Stomach (tissue), 9 donors: Measurements from ENCODE around the gene HNRNPR. TPM values are rescaled to one million over a fixed set of nuclear protein-coding genes. Genes with fewer than 3 reads are reported as not detected.

Source experiments
- DNase-seq, 2 donors: peaks; one replicate each; pipeline versions ENCODE4 v3.0.0 to v3.0.0-alpha.2; 2013 to 2019
- H3K27ac ChIP-seq, 5 donors: fragments of 200-600 bp in 4 of 5; sonication (generic) in 4 of 5; one replicate each; pipeline ENCODE4 v1.5.1; 2013 to 2019; ENCODE audit warnings: mild to moderate bottlenecking in 1 of 5, moderate library complexity in 1 of 5
- H3K27me3 ChIP-seq, 3 donors: fragments of 200-600 bp; sonication (generic); one replicate each; pipeline ENCODE4 v1.5.1; 2017 to 2019; ENCODE audit warnings: mixed run types in 1 of 3
- H3K36me3 ChIP-seq, 4 donors: fragments of 200-600 bp; sonication (generic); 1 replicate in 3 of 4; 2 replicates in 1 of 4; pipeline ENCODE4 v1.5.1; 2016 to 2019
- H3K4me1 ChIP-seq, 4 donors: fragments of 200-600 bp; sonication (generic); one replicate each; pipeline ENCODE4 v1.5.1; 2016 to 2019
- H3K4me3 ChIP-seq, 4 donors: fragments of 200-600 bp; sonication (generic) in 3 of 4; one replicate each; pipeline ENCODE4 v1.5.1; 2016 to 2019; ENCODE audit warnings: mild to moderate bottlenecking in 1 of 4
- H3K9me3 ChIP-seq, 4 donors: fragments of 200-600 bp; sonication (generic); one replicate each; pipeline ENCODE4 v1.5.1; 2016 to 2019
- CTCF ChIP-seq, 7 experiments: fragments of 450-650 bp in 4 of 7; fragments of 200-600 bp in 3 of 7; sonication (generic) in 3 of 7; IDR thresholded peaks; one replicate each; pipeline ENCODE4 v1.5.1; 2016 to 2019; ENCODE audit warnings: antibody characterized with exemption in 7 of 7, control low read depth in 2 of 7, mild to moderate bottlenecking in 1 of 7
- EP300 ChIP-seq: sonication (generic); formaldehyde crosslinking; IDR thresholded peaks from one replicate; pipeline ENCODE4 v1.6.1; 2017; ENCODE audit warnings: antibody characterized with exemption
- POLR2A ChIP-seq, 4 donors: fragments of 450-650 bp; IDR thresholded peaks; one replicate each; pipeline ENCODE4 v1.6.1; 2016; ENCODE audit warnings: antibody characterized with exemption in 4 of 4, control low read depth in 2 of 4, mild to moderate bottlenecking in 1 of 4, moderate library complexity in 1 of 4
- POLR2AphosphoS5 ChIP-seq, 3 donors: sonication (generic); formaldehyde crosslinking; IDR thresholded peaks; one replicate each; pipeline ENCODE4 v1.6.1; 2016; ENCODE audit warnings: antibody characterized with exemption in 3 of 3
- WGBS, 5 donors: extraction: QIAGEN DNeasy Blood & Tissue Kit in 3 of 5; methylation state at CpG; one replicate each; pipeline versions ENCODE4 v1.1.5 to v1.1.7; 2013 to 2018; 5-methylcytosine and 5-hydroxymethylcytosine counted together
- intact Hi-C: fragments of 100-400 bp; cut with DNase I; formaldehyde crosslinking; loops from one replicate; pipeline ENCODE4 v1.15.1; 2023; ENCODE audit warnings: low total_unique reads
- polyA plus RNA-seq, 3 donors: library from polyadenylated mRNA; stranded (reverse); fragments of 200-250 nt; gene quantifications; one replicate each; pipeline ENCODE4 v1.2.3, GENCODE V29; 2013
- total RNA-seq, 5 donors: library from RNA; depleted of rRNA; stranded (reverse); fragments of >200 nt; gene quantifications; one replicate each; pipeline versions ENCODE4 v1.1.0 to v1.2.3, GENCODE V29; 2014 to 2016
- donor health status: healthy with polysubstance abuse.
- donor health status: Bipolar disorder and iron deficiency.
- donor health status: healthy.

HNRNPR gene
- total and polyA plus RNA-seq, 8 donors = 27.8 to 182 (median 49.6) TPM

GRCh38 chr1:23370330-23370708, 26.2 kb upstream of the HNRNPR start:
- 30 to 57% (median 43%) methylated on average over 5 of the region's 5 CpGs for WGBS, 5 donors
- Histone ChIP-seq H3K27ac (peak overlapping the region; percentile 57 to 98 (median 97)), H3K4me3 (peak overlapping the region; percentile 66 to 77 (median 70)), H3K27me3 (no peaks in the 10 kb centered on the region), H3K36me3 (peaks cover 0 to 18% (median 13%) of the 10 kb centered on the region in 4 donors), H3K4me1 (peaks cover 38 to 52% (median 47%) of the 10 kb centered on the region in 4 donors), H3K9me3 (peaks cover 0 to 3% (median 0%) of the 10 kb centered on the region in 4 donors)
- TF ChIP-seq EP300 = no peak
- peak in 1 of 2 donors; percentile 40 for DNase-seq
- intact Hi-C loops = no loop called here

- Histone ChIP-seq H3K4me3 (peak within 1 kb of the TSS; percentile 66 to 77 (median 70)), H3K4me1 (peaks cover 38 to 52% (median 47%) of the 10 kb centered on the region in 4 donors), H3K36me3 (peaks cover 0 to 27% (median 21%) of the 10 kb centered on the region in 4 donors), H3K9me3 (peaks cover 0 to 11% (median 4%) of the 10 kb centered on the region in 4 donors), H3K27ac (peak within 1 kb of the TSS; percentile 95 to 98 (median 98)), H3K27me3 (no peaks in the 10 kb centered on the region)
- intact Hi-C loops = no loop called here
- peak; percentile 77 to 95 for DNase-seq
- WGBS, 5 donors = 1 to 2% (median 1%) methylated on average over 25 to 29 of the region's 29 CpGs
- TF ChIP-seq POLR2AphosphoS5 (IDR thresholded peaks at IDR 0.05) (peak in 2 of 3 donors; percentile 25 to 46), EP300 (no peak), POLR2A (IDR thresholded peaks at IDR 0.05) (no peak), CTCF (IDR thresholded peaks at IDR 0.05) (no peak)
These were observed 25.4 kb upstream of the HNRNPR start, which contains the start of gene ZNF436 for GRCh38 chr1:23369335-23370013. Gene ZNF436 (minus strand): TSS chr1:23369836. CDS start chr1:23368005, 1,831 bp downstream.

DNA sequence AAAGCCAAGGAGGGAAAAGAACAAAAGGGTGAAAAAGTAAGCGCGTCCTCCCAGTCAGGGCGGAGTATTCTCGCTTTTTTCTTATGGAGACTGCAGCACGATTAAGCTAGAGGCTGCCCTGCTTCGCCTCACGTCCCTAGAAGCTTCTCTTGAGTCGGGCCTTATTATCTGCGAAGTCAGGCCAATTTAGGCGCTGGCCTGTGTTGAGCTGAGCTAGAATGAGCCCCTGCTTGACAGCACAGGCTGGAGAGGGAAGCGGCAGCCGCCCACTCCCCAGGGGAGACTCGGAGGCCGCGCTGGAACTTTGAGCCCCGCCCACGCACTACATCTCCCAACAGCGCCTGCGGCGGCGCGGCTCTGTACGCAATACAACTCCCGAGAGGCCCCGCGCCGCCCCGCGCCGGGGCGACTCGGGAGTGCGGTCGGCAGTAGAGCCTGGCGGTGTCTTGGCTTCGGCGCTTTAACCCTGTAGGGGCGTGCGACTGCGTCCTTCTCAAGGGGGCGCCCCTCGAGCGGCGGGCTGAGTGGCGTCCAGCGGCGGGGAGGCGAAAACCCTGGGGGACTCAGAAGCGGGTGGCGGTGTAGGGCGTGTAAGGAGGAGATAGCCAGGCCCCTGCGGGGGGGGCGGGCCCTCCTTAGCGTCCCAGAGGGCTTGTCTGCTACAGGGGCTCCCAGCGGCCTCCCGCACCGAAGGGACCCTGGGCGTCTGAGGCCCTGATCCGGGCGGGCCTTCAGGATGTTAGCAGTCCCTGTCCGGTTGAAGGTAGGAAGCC, 24.7 kb upstream of the HNRNPR start:
- WGBS, 5 donors = 0 to 1% (median 0%) methylated on average over 33 to 61 of the region's 61 CpGs
- TF ChIP-seq POLR2A (IDR thresholded peaks at IDR 0.05) (peak in 2 of 4 donors; percentile 60 to 68), EP300 (no peak), POLR2AphosphoS5 (IDR thresholded peaks at IDR 0.05) (peak; percentile 84 to 88 (median 85)), CTCF (IDR thresholded peaks at IDR 0.05) (peak in 1 of 7 experiments; percentile 15)
- peaks cover 6 to 34% (median 29%) of the 10 kb centered on the region in 4 donors for H3K36me3 ChIP-seq
- peak overlapping the region; percentile 66 to 77 (median 70) for H3K4me3 ChIP-seq
- H3K27me3 ChIP-seq = no peaks in the 10 kb centered on the region
- peaks cover 0 to 19% (median 7%) of the 10 kb centered on the region in 4 donors for H3K9me3 ChIP-seq
- intact Hi-C loops = no loop called here
- DNase-seq = peak; percentile 92 to 97
- H3K27ac ChIP-seq = peak overlapping the region; percentile 95 to 98 (median 98)
- H3K4me1 ChIP-seq = peaks cover 38 to 52% (median 47%) of the 10 kb centered on the region in 4 donors

DNA sequence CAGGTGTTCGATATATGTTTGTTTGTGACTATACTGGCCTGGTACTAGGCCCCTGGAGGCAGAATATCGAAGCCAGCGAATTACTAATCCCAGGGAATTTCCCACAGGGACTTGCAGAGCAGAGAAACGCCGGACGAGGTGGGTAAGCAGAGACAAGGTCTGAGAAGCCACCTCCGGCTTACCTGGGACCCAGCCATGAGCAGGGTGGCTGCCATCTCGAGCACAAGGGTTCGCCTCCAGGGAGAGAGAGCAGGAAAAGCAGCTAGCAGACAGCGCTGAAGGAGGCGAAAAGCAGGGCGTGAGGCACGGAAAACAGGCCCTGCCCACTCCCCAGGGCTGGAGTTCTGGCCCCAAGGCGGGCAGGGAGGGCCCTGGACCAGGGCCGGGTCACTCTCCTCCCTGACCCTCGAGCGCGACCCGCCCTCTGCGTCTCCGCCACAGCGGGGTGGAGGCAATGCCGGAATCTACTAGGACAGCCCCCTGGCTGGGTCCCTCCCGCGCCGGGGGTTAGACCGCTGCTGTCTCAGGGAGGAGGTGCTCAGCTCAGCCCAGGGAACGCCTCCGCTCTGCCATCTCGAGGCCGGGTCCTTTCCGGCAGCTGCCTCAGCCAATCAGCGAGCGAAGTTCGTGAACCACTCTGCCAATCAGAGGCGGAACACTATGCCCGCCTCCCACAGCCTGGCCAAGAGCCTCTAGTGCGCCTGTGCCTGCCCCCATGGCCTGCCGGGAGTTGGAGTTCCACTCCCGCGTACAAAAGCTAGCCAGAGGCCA, 23.9 kb upstream of the HNRNPR start:
- TF ChIP-seq EP300 = no peak
- TF ChIP-seq POLR2AphosphoS5 (IDR thresholded peaks at IDR 0.05) = peak in 2 of 3 donors; percentile 87 to 91
- TF ChIP-seq CTCF (IDR thresholded peaks at IDR 0.05) = no peak
- no peak for TF ChIP-seq POLR2A (IDR thresholded peaks at IDR 0.05)
- intact Hi-C loops = no loop called here
- 1 to 2% (median 1%) methylated on average over 36 to 41 of the region's 41 CpGs for WGBS, 5 donors
- DNase-seq = peak; percentile 98 to 100
- peaks cover 38 to 52% (median 47%) of the 10 kb centered on the region in 4 donors for H3K4me1 ChIP-seq
- H3K27ac ChIP-seq = peak overlapping the region; percentile 95 to 98 (median 98)
- H3K9me3 ChIP-seq = peaks cover 5 to 26% (median 15%) of the 10 kb centered on the region in 4 donors
- H3K27me3 ChIP-seq = no peaks in the 10 kb centered on the region
- H3K36me3 ChIP-seq = peaks cover 13 to 42% (median 36%) of the 10 kb centered on the region in 4 donors
- peak overlapping the region; percentile 66 to 77 (median 70) for H3K4me3 ChIP-seq
